HFFc6 (cell line): ENCODE measurements around the gene CCDC86. TPM values are rescaled to one million over a fixed set of nuclear protein-coding genes. Genes with fewer than 3 reads are reported as not detected.

Experiments
- DNase-seq: peaks from one replicate; pipeline ENCODE4 v3.0.0-alpha.2; 2018
- H3K27ac Mint-ChIP-seq: 2 replicates; pipeline ENCODE4 v1.8.0; 2020; ENCODE audit warnings: mild to moderate bottlenecking, mixed read lengths
- H3K27me3 Mint-ChIP-seq: 2 replicates; pipeline ENCODE4 v1.8.0; 2021; ENCODE audit warnings: mild to moderate bottlenecking, moderate library complexity, mixed read lengths; ENCODE audit not compliant: insufficient read depth
- H3K36me3 Mint-ChIP-seq: 2 replicates; pipeline ENCODE4 v1.8.0; 2021; ENCODE audit warnings: low read depth, mixed read lengths
- H3K4me1 Mint-ChIP-seq: 2 replicates; pipeline ENCODE4 v1.8.0; 2020; ENCODE audit warnings: low read depth, mixed read lengths
- H3K4me3 Mint-ChIP-seq: 2 replicates; pipeline ENCODE4 v1.8.0; 2020; ENCODE audit warnings: mild to moderate bottlenecking, moderate library complexity, mixed read lengths
- H3K9me3 Mint-ChIP-seq: 2 replicates; pipeline ENCODE4 v1.8.0; 2020; ENCODE audit warnings: mild to moderate bottlenecking, mixed read lengths
- CTCF ChIP-seq: fragments of 200-600 bp; sonication (generic); IDR thresholded peaks from 2 replicates; pipeline ENCODE4 v1.5.0; 2021; ENCODE audit warnings: antibody characterized with exemption, mild to moderate bottlenecking
- total RNA-seq, 6 experiments: library from RNA; stranded (reverse); fragmentation: NEBNext Ultra II Directional; extraction: Animal tissue kit (Norgen Biotek cat#: 25700); gene quantifications; 2 replicates in 1 of 6; 3 replicates in 5 of 6; pipeline ENCODE4 v1.2.3, GENCODE V29; 2021

Gene CCDC86
- total RNA-seq, 6 experiments from 2014 or later = 45.4 to 66.3 (median 54.4) TPM

- Mint-ChIP-seq H3K9me3 (no peaks in the 10 kb centered on the region), H3K36me3 (peaks cover 5% of the 10 kb centered on the region; the same call in 1 of the 2 replicates), H3K27me3 (peaks cover 3% of the 10 kb centered on the region), H3K27ac (no peak overlapping the region), H3K4me3 (no peak overlapping the region), H3K4me1 (no peaks in the 10 kb centered on the region)
- TF ChIP-seq CTCF = no peak
- DNase-seq = no peak
Measured at GRCh38 chr11:60879104-60879503, 37.2 kb downstream of the CCDC86 start.

- Mint-ChIP-seq H3K4me1 (no peaks in the 10 kb centered on the region), H3K36me3 (peaks cover 5% of the 10 kb centered on the region; the same call in 1 of the 2 replicates), H3K27ac (no peak overlapping the region)
Measured at GRCh38 chr11:60879971-60880588, 38.2 kb downstream of the CCDC86 start.

GRCh38 chr11:60880643-60881282 lies 38.9 kb downstream of the CCDC86 start:
- Mint-ChIP-seq H3K4me1 (no peaks in the 10 kb centered on the region), H3K27ac (no peak overlapping the region), H3K4me3 (no peak overlapping the region)

More at GRCh38 chr11:60879971-60880588, 38.2 kb downstream of the CCDC86 start:
- DNase-seq = no peak
- no peak overlapping the region for H3K4me3 Mint-ChIP-seq
- H3K9me3 Mint-ChIP-seq = no peaks in the 10 kb centered on the region
- no peak for TF ChIP-seq CTCF
- H3K27me3 Mint-ChIP-seq = peaks cover 3% of the 10 kb centered on the region

GRCh38 chr11:60887556-60887955 lies 45.6 kb downstream of the CCDC86 start:
- Mint-ChIP-seq H3K4me1 (no peaks in the 10 kb centered on the region), H3K4me3 (no peak overlapping the region), H3K9me3 (no peaks in the 10 kb centered on the region), H3K27me3 (no peaks in the 10 kb centered on the region), H3K27ac (no peak overlapping the region), H3K36me3 (no peaks in the 10 kb centered on the region; the same call in 1 of the 2 replicates)
- peak; percentile 53 for DNase-seq
- TF ChIP-seq CTCF = peak; percentile 75

More at GRCh38 chr11:60880643-60881282, 38.9 kb downstream of the CCDC86 start:
- no peak for DNase-seq
- Mint-ChIP-seq H3K36me3 (peaks cover 5% of the 10 kb centered on the region; the same call in 1 of the 2 replicates), H3K27me3 (peaks cover 3% of the 10 kb centered on the region), H3K9me3 (no peaks in the 10 kb centered on the region)
- no peak for TF ChIP-seq CTCF

- no peak for DNase-seq
- no peaks in the 10 kb centered on the region for H3K4me1 Mint-ChIP-seq
- no peak for TF ChIP-seq CTCF
- no peak overlapping the region; the same call in 1 of the 2 replicates for H3K27ac Mint-ChIP-seq
- no peaks in the 10 kb centered on the region; the same call in none of the 2 replicates for H3K36me3 Mint-ChIP-seq
- H3K9me3 Mint-ChIP-seq = no peaks in the 10 kb centered on the region
- H3K27me3 Mint-ChIP-seq = no peaks in the 10 kb centered on the region
- no peak overlapping the region for H3K4me3 Mint-ChIP-seq
Measured at GRCh38 chr11:60889869-60890311, 48.0 kb downstream of the CCDC86 start.
